ENCODE measurements around the gene NDE1.

The NDE1 gene

DNA sequence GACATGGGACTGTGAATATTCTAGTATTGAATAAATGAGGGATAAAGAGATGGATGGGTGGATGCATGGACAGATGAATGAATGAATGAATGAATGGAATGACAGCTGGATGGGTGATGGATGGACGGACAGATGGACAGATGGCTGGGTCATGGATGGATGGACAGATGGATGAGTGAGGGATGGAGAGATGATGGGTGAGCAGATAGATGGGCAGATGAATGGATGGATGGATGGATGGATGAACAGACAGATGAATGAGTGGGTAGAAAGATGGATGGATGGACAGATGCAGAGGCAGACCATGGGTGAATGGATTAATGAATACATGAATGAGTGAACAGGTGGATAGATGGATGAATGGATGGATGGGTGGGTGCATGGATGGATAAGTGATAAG is 110.1 kb downstream of the NDE1 start:
- no peak for TF ChIP-seq ZNF274 (IDR thresholded peaks at IDR 0.05; ENCODE audit: low read depth, low read length)
- no peak overlapping the region for H3K4me3 ChIP-seq (ENCODE audit: low read length)

DNA sequence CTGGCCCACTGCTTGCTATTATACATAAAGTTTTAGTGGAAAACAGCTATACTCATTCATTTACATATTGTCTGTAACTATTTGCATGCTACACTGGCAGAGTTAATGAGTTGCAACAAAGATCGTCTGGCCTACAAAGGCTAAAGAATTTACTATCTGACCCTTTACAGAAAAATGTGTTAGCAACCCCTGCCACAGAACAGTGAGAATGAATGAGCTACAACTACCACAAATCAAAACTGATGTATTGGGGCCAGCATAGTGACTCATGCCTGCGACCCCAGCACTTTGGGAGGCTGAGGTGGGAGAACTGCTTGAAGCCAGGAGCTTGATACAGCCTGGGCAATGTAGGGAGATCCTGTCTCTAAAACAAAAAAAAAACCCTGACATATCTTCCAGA is 114.1 kb downstream of the NDE1 start:
- TF ChIP-seq ZNF274 (IDR thresholded peaks at IDR 0.05; ENCODE audit: low read depth, low read length): no peak
- H3K4me3 ChIP-seq (ENCODE audit: low read length): no peak overlapping the region

DNA sequence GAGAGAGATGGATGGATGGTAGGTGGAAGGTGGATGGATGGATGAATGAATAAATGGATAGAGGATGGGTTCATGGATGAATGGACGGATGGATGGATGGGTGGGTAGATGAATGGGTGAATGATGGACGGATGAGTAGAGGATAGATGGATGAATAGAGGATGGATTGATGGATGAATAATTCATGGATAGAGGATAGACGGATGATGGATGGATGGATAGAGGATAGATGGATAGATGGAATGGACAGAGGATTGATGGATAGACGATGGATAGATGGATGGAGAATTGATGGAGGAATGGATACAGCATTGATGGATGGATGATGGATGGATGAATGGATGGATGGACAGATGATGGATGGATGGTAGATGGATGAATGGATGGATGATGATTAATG is 115.1 kb downstream of the NDE1 start:
- no peak for TF ChIP-seq ZNF274 (IDR thresholded peaks at IDR 0.05; ENCODE audit: low read depth, low read length)
- no peak overlapping the region for H3K4me3 ChIP-seq (ENCODE audit: low read length)

DNA sequence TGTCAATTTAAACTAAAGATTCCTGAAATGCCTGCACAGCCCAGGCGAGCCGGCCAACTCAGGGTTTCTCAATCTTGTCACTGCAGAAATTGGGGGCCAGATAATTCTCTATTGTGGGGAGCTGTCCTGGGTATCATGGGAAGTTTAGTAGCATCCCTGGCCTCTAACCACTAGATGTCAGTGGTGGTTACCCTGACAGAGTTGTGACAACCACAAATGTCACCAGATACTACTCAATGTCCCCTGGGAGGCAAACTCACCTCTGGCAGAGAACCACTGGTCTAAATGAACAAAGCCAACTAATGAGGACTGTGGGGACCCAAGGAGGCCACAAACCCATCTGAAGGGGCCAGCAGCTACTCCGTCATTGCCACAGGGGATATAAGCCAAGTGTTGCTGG is 115.8 kb downstream of the NDE1 start:
- TF ChIP-seq ZNF274 (IDR thresholded peaks at IDR 0.05; ENCODE audit: low read depth, low read length): no peak
- H3K4me3 ChIP-seq (ENCODE audit: low read length): no peak overlapping the region

DNA sequence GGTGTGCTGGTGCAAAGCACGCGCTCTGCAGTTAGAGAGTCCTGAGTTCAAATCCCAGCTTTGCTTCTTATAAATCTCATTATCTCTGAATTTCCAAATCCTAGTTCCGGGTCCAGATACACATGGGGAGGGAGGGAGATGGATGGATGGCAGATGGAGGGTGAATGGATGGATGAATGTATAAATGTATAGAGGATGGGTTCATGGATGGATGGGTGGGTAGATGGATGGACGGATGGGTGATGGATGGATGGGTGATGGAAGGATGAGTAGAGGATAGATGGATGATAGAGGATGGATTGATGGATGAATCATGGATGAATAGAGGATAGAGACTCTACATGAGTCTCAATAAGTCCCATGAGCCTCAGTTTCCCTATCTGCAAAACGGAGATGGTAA is 116.9 kb downstream of the NDE1 start:
- TF ChIP-seq ZNF274 (IDR thresholded peaks at IDR 0.05; ENCODE audit: low read depth, low read length): no peak
- H3K4me3 ChIP-seq (ENCODE audit: low read length): no peak overlapping the region

DNA sequence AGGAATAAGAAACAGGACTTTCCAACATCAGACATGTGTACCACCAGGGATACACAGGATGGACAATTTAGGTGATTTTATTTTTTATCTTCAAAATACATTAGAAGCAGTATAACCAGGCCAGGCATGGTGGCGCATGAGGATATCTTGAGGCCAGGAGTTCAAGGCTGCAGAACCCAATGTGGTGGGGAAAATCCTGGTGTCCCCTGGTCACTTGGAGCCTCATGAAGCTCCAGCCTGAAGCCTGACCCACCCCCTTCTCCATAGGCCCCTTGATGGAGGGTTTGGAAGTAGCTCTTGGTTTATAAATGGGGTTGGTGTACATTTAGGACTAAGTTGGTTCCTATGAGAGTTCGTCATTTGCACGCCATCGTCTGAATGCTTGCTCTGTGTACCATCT is 118.2 kb downstream of the NDE1 start:
- H3K4me3 ChIP-seq (ENCODE audit: low read length): no peak overlapping the region
- no peak for TF ChIP-seq ZNF274 (IDR thresholded peaks at IDR 0.05; ENCODE audit: low read depth, low read length)

DNA sequence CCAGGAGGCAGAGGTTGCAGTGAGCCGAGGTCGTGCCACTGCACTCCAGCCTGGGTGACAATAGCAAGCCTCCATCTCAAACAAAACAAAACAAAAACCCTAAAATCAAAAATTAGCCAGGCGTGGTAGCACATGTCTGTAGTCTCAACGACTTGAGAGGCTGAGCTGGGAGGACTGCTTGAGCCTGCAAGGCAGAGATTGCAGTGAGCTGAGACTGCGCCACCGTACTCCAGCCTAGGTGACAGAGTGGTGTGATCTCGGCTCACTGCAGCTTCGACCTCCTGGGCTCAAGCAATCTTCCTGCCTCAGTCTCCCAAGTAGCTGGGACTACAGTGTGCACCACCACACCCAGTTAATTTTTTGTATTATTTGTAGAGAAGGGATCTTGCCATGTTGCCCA is 119.2 kb downstream of the NDE1 start:
- TF ChIP-seq ZNF274 (IDR thresholded peaks at IDR 0.05; ENCODE audit: low read depth, low read length): no peak
- H3K4me3 ChIP-seq (ENCODE audit: low read length): no peak overlapping the region

DNA sequence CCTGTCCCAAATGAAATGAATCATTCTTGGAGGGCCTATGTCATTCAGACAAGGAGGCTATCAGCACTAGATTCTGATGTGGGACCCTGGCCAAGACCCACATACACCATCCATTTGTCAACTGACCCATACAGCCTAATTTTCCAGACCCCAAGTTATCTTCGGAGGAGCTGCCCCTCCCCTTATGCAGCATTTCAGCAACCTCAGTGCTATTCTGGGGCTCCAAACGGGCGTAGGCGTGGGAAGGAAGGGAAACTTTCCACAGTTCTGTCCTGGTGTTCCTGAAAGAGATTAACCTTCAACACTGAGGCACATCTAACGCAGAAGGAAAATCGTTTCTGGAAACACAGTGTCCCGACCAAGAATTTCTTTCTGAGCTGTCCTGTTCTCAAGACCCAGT is 120.1 kb downstream of the NDE1 start:
- no peak for TF ChIP-seq ZNF274 (IDR thresholded peaks at IDR 0.05; ENCODE audit: low read depth, low read length)
- no peak overlapping the region for H3K4me3 ChIP-seq (ENCODE audit: low read length)

DNA sequence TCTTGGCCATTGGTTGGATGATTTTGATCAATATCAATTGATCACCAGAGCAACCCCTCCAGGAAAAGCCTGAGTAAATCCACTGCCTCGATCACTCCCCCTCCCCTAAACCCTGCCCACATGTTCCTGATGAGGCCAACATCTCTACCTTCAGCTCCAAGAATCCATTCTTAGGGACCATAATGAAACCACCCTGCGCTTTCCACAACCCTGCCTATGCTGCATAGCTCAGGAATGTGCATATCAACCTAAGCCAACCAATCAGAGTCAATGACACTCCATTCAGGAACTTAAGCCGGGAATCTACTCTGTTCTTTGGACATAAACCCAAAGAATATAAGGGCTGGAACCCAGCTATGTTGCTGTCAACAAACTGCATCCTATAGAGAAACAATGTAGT is 120.5 kb downstream of the NDE1 start:
- no peak overlapping the region for H3K4me3 ChIP-seq (ENCODE audit: low read length)
- TF ChIP-seq ZNF274 (IDR thresholded peaks at IDR 0.05; ENCODE audit: low read depth, low read length): no peak

DNA sequence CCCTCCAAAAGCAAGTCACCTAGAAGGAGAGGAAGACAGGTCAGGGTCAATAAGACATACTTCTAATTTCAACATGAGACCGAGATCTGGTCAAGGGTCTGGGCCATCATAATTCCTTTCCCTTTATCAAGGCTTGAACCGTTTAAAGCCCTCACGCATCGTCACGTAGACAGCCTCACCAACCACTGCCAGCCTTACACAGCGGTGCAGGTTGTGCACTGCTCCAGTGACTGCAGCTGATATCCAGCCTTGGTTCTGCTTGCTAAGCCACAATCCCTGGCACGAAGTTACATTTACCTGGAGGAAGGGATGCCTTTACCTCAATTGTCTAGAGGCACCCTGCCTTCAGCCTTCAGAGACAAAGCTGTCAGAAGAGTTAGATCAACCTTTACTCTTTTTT is 121.6 kb downstream of the NDE1 start:
- no peak overlapping the region for H3K4me3 ChIP-seq (ENCODE audit: low read length)
- no peak for TF ChIP-seq ZNF274 (IDR thresholded peaks at IDR 0.05; ENCODE audit: low read depth, low read length)

DNA sequence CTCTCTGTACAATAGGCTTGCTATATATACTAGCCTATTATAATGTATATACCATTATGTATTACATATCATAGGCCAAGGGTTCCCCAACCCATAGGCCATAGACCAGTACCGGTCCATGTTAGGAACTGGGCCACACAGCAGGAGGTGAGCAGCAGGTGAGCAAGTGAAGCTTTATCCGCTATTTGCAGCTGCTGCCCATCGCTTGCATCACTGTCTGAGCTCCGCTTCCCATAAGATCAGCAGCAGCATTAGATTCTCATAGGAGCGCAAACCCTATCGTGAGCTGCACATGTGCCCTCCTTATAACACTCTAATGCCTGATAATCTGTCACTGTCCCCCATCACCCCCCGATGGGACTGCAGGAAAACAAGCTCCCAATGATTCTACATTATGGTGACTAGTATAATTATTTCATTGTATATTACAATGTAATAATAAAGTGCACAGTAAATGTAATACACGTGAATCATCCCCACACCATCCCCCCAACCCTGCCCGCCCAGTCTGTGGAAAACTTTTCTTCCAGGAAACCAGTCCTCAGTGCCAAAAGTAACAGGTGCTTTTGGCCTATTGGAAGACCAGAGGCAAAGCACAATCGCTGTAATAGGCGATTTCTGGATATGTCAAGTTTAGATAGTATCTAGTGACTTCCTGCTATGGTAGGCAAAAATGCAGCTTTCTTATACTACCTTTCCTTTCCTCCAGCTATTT is 122.7 kb downstream of the NDE1 start:
- no peak for TF ChIP-seq ZNF274 (IDR thresholded peaks at IDR 0.05; ENCODE audit: low read depth, low read length)
- no peak overlapping the region for H3K4me3 ChIP-seq (ENCODE audit: low read length)

DNA sequence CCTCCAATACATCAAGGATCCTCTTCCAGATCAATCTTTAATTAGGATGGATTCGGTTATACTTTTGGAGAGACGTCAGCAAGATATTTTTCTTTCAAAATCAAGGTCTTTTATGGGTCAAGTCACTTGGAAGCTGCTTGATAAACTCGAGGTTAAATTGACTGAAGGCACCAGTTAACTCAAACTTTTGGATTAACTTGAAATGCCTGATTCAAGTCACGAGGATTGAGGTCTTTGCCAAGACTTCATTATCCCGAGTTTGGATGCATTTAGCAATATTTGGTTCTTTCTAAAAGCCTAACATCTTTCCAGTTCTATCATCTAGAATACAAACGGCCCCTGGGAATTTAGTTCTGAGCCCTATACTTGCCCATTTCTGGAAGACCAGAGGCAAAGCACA is 123.9 kb downstream of the NDE1 start:
- no peak overlapping the region for H3K4me3 ChIP-seq (ENCODE audit: low read length)
- TF ChIP-seq ZNF274 (IDR thresholded peaks at IDR 0.05; ENCODE audit: low read depth, low read length): no peak

DNA sequence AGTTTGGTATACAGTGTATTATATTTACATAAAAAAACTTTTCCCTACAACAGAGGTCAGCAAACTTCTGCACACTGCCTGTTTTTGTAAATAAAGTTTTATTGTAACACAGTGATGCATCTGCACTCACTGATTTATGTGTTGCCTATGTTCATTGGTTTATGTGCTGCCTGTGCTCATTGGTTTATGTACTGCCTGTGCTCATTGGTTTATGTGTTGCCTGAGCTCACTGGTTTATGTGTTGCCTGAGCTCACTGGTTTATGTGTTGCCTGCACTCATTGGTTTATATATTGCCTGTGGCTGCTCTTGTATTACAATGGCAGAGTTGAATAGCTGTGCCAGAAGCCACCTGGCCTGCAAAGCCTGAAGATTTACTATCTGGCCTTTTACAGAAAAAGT is 125.2 kb downstream of the NDE1 start:
- no peak for TF ChIP-seq ZNF274 (IDR thresholded peaks at IDR 0.05; ENCODE audit: low read depth, low read length)
- H3K4me3 ChIP-seq (ENCODE audit: low read length): no peak overlapping the region

DNA sequence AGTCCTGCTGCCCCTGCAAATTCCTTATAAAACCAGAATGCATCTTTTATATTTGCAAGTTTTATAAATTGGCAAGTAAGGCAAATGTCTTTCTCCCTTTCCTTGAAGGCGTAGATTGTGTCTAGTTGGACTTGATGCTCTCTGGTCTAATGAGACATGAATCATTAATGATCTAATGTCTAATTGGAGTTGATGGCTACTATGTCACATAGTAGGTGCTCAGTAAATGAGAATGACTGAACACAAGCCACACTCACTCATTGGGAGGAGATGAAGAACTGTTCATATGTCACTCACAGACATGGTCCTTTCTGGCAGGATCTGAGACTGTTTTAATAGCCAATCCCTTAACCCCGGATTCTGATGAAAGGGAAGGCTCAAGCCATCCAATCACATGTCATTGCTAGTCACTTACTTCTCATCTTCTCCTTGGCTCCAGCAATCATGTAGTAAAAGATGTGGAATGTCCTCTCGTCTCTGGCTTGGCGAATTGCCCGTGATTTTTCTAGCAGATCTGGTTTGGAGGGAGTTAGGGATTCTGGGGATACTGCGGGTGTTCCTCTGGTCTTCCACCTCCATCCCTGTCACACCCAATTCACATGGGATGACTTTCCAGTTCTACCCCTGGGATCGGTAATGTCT is 125.7 kb downstream of the NDE1 start:
- H3K4me3 ChIP-seq (ENCODE audit: low read length): no peak overlapping the region
- no peak for TF ChIP-seq ZNF274 (IDR thresholded peaks at IDR 0.05; ENCODE audit: low read depth, low read length)

All from GM08714 (cell line).